GM18511 (cell line): ENCODE results near the gene NAB2.

Experiments
- ATAC-seq: cut with Tn5 transposase; IDR thresholded peaks from one replicate; pipeline ENCODE4 v1.9.1; 2021; ENCODE audit warnings: mild to moderate bottlenecking, moderate library complexity; ENCODE audit not compliant: unreplicated experiment

Gene NAB2

GRCh38 chr12:57093415-57094207 is 4.7 kb downstream of the NAB2 start:
- no peak for ATAC-seq

- ATAC-seq, result no peak
Measured at GRCh38 chr12:57094208-57095160, 5.6 kb downstream of the NAB2 start.

- ATAC-seq, result no peak
Measured at GRCh38 chr12:57095440-57095839, 6.5 kb downstream of the NAB2 start.

- no peak for ATAC-seq
Measured at GRCh38 chr12:57096099-57096572, 7.2 kb downstream of the NAB2 start.

- ATAC-seq, result no peak
Measured at GRCh38 chr12:57096748-57097553, 8.0 kb downstream of the NAB2 start.

- no peak for ATAC-seq
Measured at GRCh38 chr12:57097554-57097835, 8.6 kb downstream of the NAB2 start.

- ATAC-seq, result no peak
Measured at GRCh38 chr12:57098546-57098945, 9.6 kb downstream of the NAB2 start.

GRCh38 chr12:57099047-57099714 is 10.3 kb downstream of the NAB2 start:
- ATAC-seq, result no peak

- no peak for ATAC-seq
Measured at GRCh38 chr12:57099766-57100165, 10.9 kb downstream of the NAB2 start.

GRCh38 chr12:57101892-57102695 is 13.2 kb downstream of the NAB2 start:
- ATAC-seq, result no peak

GRCh38 chr12:57103856-57104255 is 14.9 kb downstream of the NAB2 start:
- ATAC-seq, result no peak

GRCh38 chr12:57104292-57104910 is 15.5 kb downstream of the NAB2 start:
- no peak for ATAC-seq

GRCh38 chr12:57105011-57105753 is 16.3 kb downstream of the NAB2 start:
- no peak for ATAC-seq

GRCh38 chr12:57106021-57106708 is 17.3 kb downstream of the NAB2 start:
- ATAC-seq, result no peak

GRCh38 chr12:57107456-57108155 is 18.7 kb downstream of the NAB2 start:
- no peak for ATAC-seq

- no peak for ATAC-seq
Measured at GRCh38 chr12:57109207-57110103, 20.5 kb downstream of the NAB2 start.
